HG03175 (cell line): ENCODE results near the gene TMEM140.

Source experiments
- ATAC-seq: cut with Tn5 transposase; IDR thresholded peaks from one replicate; pipeline ENCODE4 v1.9.1; 2021; ENCODE audit warnings: mild to moderate bottlenecking, moderate library complexity; ENCODE audit not compliant: unreplicated experiment

Gene TMEM140

DNA sequence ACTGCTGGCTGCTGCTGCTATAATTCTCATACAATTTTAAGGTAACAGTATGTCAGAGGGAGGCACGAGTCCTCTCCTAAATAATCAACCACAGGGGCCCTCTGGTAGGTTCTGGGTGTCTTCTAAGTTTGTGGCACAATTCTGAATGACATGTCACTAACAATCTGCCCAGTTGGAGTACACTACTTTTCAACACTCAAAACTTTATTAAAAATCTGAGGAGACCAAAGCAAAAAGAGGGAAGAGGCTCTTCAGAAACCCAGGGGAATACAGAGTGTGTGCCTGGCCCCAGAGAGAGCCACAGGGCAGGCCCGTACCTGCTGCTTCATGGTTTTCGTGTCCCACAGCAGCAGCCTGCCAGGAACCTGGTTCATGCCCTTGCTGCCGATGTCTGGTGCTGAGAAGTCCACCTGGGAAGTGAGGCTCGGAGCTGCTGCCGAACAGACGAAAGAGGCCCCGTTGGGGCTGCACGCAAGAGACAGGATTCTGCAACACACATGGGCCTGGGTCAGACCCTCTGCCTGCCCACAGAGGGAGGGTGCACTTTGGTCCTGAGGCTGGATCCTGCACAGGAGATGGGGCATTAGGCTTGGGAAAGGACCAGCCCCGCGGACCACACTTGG lies 45.2 kb downstream of the TMEM140 start:
- no peak for ATAC-seq

DNA sequence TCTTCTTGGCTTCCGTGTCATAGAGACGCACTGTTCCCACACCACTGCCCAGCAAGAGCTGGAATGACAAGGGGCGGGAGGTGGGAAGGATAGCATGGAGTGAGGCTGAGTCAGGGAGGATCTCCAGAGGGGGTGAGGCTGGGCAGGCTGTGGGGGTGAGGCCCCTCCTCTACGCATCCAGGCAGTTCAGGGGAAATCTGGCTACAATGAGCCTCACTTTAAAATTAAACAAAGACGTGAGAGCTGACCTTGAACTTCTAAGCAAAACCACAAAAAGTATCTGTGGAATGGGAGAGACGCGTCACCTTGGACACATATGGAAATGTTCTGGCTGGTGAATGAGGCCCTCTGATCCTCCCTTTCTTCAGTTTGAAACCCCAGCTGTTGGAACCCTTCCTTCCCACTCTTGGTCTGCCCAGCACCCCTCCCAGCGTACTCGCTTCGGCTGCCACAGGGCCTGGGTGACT lies 45.8 kb downstream of the TMEM140 start:
- no peak for ATAC-seq

DNA sequence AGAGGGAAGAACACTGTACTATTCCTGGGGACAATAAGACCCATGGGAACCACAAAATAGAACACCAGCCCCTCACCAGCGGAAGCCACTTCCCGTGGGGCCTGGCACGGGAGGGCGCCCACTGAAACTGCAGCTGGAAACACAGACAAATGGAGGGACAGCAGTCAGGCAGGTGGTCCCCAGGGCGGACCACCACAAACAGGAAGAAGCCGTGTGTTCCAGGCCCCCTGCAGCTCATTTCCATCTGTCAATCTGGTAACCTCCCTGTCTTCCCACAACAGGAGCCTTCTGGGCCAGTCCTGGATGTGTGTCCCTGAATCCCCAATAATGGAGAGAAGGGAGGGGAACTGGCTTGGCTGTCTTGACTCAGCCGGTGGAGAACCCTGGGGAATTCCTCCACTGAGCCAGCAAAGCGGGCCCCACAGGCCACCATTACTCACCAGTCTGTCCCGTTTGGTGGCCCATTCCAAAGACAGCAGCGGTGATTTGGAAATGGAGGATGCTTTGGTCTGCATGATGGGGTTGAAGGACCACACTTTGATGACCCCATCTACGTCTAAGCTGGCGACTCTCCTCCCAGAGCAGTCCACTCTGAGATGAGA lies 46.7 kb downstream of the TMEM140 start:
- ATAC-seq, result no peak

DNA sequence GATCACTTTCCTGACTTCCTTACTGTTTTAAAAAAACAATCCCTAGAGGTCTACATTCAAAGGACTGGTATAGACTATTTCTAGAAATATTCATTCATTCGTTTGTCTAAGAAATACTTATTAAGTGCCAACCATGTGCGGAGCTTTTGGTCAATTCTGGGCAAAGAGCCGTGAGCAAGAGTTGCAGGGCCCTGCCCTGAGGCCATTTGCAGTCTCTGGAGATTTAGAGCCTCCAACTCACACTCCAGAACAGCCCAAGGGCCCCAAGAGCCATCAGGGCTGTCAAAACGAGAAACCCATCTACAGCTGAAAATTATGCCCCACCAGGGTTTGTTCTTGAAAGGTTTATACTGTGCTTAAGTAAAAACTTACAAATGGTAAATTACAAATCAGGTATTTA lies 47.3 kb downstream of the TMEM140 start:
- ATAC-seq, result no peak

DNA sequence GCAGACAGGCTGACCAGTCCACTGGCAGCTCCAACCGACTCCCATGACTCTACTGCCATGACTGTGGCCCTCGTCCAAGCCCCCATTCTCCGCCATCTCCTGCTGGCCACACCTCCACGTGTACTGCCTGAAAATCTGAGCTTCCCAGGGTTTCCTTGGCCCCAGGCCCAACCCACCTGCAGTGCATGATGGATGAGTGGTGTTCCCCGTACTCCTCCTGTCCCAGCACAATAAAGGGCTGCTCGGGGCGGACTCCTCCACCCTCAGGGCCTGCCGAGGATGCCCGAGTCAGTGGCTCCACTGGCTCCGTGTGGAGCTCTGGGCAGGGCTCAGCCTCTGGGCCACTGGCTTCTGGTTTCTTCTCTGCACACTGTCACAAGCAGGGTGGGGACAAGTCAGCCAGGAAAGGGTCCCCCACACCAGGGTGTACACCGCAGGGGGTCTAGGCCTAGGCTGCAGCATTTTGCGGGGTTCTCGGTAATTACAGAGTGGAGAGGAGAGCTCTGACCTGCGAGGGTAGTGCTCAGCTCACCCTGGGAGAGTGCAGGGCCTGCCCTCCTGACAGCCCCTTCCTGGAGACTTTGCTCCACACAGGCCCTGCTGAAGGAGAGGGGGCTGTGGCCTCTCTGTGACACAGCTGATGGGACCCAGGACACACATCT lies 48.2 kb downstream of the TMEM140 start:
- no peak for ATAC-seq

DNA sequence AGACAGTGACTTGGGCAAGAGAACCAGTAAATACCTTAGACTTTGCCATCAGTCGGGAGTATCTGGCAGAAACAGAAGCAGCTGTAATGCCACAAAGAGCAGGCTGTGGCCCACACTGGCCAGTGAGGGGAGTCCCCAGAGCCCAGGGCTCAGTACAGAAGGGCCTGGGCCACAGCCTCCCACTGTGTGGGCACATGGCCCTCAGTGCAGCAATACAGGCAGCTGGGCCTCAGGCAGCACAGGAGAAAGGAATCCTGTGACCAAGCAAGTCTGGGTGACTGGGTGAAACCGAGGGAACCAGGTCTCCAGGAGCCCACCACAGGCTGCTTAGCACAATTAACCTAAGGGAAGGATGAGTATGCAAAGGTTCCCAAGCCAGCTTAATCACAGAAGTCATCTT lies 49.5 kb downstream of the TMEM140 start:
- no peak for ATAC-seq

DNA sequence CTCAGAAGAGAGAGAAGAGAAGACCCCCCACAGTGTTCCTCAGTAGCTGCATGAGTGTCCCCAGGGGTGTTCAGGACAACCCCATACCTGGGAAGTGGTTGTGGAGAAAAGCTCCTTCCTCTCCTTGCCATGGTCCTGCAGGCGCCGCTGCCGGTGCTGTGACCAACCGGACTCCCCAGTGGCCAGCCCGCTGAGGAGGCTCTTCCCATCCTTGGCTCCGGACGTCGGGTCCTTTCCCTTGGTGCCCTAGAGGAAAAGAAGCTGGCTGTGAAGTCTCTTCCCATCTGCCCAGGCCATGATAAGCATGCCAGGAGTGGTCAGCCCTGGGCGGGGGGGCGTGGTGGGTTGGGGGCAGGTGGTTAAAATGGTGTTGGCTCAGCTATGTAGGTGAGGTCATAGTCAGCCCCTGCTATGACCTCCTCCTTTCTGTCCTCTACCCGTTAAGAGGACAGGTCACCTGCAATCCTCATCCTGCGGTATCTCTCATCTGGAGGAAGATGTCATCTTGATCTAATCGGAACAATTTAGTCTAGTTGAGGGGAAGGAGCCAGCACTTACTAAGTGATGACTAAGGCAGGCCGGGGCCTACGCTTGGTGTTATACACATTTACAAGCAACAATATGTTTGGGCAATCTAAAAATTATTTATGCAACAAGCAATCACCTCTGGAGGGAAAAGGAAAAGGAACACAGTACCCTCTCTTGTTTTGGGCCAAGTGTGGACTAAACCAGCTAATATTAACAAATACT lies 50.2 kb downstream of the TMEM140 start:
- ATAC-seq, result no peak

DNA sequence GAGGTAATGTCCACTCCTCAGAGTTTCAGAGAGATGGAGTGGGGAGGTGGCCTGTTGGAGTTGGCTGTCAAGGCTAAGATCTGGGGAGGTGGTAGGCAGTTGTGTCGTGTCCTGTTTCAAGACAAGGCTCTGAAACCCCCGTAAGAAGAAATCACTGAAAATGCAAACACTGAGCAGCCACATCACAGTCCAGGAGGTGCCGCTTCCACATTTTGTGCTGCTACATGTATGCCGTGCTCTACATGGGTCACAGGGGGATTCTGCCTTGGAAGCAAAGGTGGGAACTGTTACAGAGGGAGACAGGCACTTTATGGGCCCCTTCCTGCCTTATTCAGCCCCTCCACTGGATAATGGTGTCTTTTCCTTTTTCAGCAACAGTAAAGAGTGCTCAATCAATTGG lies 51.6 kb downstream of the TMEM140 start:
- no peak for ATAC-seq

DNA sequence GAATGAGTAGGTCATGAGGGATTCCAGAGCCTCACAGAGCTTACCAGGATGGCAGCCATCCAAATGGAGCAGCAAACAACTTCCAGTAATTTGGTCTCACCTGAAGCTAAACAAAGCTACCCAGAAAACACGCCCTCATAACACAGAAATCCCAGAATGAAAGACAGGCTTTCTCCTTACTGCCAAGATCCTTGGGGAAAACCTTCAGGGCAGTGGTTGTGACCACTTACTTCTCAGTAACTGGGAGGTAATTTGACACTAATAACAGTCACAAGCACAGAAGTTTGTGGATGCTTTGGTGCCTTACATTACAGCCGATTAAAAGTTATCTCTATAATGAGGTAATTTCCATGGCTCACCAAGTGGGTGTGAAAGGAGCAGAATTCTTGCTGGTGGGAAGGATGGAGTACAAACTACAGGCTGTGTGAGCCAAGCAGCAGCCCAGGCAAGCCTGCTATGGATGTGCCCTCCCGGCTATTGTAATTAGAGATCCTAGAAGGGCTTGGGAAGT lies 53.0 kb downstream of the TMEM140 start:
- no peak for ATAC-seq

DNA sequence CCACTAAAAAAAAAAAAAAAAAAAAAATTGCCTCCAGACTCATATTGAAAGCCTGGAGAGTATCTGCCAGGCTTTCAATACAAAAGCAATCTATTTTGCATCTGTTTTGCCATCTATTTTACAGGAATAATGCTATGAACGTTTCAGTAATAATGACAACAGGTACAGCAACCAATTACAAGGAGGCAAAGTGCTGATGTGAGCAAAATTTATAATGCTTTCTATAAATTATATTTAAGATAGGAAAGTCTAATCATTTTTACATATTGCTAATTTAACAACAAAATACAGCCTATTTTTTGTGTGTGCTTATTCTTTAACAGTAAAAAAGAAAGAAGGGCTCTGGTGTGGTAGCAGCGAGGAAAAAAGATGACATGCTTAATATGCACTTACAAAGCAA lies 53.5 kb downstream of the TMEM140 start:
- no peak for ATAC-seq

DNA sequence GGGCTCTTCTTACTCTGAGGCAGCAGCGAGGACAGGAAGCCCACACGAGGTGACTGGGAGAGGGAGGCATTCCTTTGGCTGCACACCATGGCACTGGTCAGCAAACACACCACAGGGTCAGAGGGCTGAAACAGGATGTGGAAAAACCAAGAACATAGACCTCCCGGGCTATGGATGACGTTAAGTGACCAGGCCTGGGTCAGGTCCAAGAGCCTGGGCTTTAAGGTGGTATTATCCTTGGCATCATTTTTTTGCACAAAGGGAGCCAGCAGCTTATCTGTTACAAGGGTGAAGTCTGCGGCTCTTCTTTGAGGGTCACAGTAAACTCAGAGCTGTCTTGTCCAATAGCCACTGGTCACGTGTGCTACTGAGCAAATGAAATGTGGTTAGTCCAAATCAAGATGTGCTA lies 56.5 kb downstream of the TMEM140 start:
- ATAC-seq, result no peak

DNA sequence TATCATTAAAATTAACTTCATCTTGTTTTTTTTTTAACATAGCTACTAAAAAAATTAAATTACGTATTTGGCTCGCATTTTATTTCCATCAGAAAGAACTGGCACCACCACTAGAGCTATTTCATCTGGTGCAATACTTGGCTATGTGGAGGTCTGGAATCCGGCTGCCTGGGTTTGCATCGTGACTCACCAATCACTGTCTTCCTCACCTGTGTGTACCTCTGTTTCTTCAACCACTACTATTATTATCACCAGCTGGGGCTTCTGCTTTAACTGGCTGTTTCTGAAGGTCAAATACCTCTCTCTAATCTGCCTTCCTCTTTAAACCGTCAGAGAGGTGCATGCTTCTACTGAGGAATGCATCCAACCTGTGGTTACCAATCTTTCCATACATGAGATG lies 57.0 kb downstream of the TMEM140 start:
- no peak for ATAC-seq

DNA sequence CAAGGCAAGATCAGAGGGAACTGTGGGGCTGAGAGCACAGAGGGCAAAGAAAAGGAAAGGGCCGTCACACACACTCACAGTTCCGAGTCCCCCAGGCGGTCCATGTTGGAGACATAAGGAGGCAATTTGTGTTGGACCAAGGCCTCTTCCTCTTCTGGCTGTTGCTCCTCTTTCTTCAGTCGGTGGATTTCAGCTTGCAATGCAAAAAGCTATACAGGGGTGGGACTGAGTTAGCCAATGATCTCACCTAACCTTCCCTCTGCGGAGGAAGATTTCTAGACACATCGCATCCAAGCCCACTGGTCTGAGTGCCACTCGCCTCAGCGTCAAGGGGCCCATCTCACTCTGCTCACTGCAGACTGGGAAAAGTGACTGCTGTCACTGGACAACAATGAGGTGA lies 58.0 kb downstream of the TMEM140 start:
- ATAC-seq, result no peak

DNA sequence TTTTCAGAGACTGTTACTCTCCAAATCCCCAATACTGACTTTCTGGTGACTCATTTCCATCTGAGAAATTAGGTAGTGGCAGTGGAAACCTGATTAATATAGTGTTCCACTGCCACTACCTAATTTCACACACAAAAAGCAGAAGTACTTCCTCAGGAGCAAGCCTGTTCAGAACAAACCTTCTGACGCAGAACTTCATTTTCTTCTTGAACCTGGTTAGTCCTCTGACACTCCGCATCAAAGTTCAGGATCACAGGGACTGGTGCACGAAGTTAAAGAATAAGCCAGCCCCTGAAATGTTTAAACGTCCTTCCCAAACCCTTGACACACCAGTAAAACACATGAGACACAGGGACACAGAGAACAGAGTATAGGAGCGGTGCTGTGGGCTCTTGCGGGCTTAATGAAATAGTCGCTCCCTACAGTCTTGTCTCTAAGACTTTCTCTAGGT lies 59.1 kb downstream of the TMEM140 start:
- peak; percentile 39 for ATAC-seq

DNA sequence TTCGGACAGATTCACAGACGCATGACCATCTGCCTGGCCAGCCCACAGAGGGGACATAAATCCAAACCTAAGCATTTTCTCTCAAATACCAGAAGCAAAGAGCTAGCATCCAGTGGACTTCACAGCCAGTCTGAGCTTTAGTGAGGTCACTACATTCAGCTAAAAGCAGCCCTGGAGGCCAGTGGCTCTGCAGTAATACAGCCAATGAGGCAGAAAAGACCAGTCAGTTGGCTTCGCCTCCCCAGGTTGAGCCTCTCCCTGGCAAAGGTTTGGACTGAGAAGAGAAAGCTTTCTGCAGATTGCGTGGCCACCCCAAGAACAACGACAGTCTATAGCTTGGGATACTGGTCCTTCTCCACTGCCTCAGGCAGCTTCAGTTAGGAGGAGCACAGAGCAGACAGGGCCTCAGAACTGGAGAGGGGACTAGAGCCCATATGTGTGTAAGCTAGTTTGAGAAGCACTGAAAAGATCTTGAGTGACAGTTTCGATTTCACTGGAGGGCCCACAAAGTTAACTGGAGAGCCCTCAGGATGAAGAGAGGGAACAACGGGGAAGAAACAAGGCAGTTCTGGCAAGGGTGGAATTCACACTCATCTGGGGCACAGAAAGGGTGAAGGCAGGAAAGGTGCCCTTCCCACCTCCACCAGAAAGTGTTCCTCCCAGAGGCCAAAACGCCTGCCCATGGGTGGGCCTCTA lies 59.7 kb downstream of the TMEM140 start:
- ATAC-seq, result no peak

DNA sequence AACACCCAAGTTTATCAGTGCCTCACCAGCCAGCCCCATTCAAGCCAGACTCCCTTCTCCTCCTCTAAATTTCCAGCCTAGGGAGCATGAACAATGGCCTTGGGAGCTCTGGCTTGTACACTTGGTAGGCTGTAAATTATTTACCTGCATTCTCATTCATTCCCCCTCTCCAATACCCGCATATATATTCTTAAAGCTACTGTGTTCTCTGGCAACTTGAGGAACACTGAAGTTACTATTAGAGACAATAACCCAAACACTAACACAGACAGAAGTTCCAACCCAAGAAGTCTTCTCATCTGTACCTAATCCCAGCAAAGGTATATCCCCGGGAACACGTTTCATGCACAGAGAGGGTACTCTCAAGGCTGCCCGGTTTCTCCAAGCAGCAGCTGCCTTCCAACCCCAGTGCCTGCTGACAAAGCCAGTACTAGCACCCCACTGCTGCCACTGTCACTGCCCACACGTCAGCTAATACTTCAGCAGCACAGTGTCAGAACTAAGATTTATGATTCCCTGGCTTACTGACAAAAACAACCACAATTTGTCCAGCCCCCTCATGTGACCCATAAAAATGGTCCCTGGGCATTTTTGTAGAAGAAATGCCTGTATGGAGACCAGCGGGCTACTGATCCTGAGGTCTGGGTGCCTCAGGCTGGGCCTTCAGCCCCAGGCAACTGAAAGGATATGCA lies 60.4 kb downstream of the TMEM140 start:
- ATAC-seq, result no peak

DNA sequence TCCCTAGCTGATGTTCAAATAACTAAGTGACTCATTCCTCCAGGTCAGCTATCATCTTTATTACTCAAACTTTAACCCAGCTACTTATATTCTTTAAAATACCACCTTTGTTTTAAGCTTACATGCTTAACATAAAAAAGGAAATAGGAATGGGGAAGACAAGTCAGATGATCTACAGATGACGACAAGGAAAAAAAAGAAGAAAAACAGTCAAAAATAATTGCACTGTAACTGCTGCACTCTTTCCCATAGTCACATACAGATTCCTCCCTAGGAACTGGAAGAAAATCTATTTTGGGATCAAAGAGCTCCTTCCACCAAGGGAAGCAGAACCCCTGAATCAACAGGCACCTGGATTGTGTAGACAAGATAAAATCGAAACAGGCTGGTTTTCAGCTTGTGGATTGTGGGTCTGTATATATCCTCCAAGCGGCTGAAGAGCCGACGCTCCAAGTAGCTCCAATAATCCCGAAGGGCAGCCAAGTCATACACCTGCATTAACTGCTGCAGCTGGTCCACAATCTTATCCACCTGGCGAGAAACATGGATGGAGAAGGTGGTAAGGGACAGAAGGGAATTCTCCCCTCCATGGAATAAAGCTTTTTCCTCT lies 61.5 kb downstream of the TMEM140 start:
- ATAC-seq, result no peak

DNA sequence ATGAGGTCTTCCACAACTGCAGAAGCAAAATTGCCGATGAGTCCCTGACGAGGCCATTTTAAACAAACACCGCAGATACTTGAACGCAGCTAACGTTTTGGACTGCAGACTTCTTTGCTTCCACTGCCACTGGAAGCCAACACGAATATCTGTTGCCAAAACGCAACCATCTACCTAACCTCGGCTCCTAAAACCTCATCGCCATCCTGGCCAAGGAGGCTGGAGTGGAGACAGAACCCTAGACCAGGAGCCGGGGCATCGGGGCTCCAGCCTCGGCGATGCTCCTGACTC lies 63.0 kb downstream of the TMEM140 start:
- ATAC-seq, result peak; percentile 1

DNA sequence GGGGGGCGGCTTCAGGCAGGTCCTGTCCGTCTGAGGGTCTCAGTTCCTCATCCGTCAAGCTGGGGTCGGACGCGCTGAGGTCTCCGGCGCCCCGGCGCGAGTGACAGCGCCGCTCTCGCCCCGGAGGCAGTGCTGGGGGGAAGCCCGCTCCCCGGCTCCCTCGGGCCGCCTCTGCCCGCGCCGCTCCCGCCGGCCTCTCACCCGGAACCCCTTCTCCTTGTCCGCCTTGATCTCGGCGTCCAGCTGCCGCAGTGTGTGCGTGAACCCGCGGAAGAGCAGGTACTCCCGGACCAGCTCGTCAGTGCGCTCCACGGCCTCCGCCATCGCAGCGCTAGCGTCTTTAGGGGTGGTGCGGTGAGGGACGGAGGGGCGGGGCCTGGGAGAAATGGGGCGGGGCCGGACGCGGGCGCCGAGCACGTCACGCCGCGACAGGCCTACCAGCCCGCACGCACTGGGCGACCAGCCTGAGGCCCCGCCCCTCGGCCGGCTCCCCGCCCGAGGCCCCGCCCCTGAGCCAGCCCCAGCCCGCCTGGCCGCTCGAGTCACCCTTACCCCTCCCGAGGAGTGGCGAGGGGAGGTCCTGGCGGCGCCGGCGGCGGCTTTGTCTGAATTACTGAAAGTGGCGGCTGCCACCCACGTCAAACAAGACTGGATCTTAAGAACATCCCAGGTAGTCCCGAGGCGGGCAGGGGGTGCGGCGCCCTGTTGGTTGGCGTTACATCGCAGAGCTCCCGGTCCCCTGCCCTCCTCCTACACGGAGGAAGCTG lies 63.5 kb downstream of the TMEM140 start, which contains the start of gene WDR91:
WDR91 (minus strand) TSS at position 348 of the 767 bp plus-strand sequence; CDS start at position 324, 24 bp downstream.
- peak; percentile 76 for ATAC-seq
